ENCODE results near the gene CCDC134. TPM values are rescaled to one million over a fixed set of nuclear protein-coding genes. Genes with fewer than 3 reads are reported as not detected.

The CCDC134 gene
- total and polyA plus RNA-seq, 2 donors (not counting 3 experiments of a cell fraction or from before 2014, with no cell fraction given) = 4.5 to 8.4 TPM

- ChIA-PET POLR2A (no interaction called here), CTCF (interaction anchor here (0.8 to 5.4 kb wide), 14 partner anchors 9 to 190 kb away, joined by 3 to 61 read pairs (median 4); partner anchors contain the start of gene CCDC134)
- intact Hi-C loops (cut with micrococcal nuclease) (loop anchor here (1.0 kb wide), 3 partner anchors 35 to 160 kb away; no protein-coding TSS in a partner anchor), dilution Hi-C loops (cut with MboI; ENCODE audit: extremely low pct_ligation_motif_present, low sequenced_read_pairs) (no loop called here)
- H3K4me2 ChIP-seq (ENCODE audit: insufficient read depth, low read length) = no peak overlapping the region
- no peaks in the 10 kb centered on the region for H3K36me3 ChIP-seq (ENCODE audit: control insufficient read depth in 2 of 2, extremely low read depth in 1 of 2, insufficient read depth in 2 of 2, low read length in 2 of 2)
- H4K20me1 ChIP-seq (replicated peaks; ENCODE audit: control insufficient read depth, extremely low read depth, insufficient read depth, low read length) = no peaks in the 10 kb centered on the region
- H2AFZ ChIP-seq (ENCODE audit: low read depth, low read length) = no peak overlapping the region
- no peak overlapping the region for H3K4me3 ChIP-seq (replicated peaks in 1 of 3; ENCODE audit: insufficient read depth in 1 of 3, low read depth in 1 of 3, low read length in 3 of 3)
- no peaks in the 10 kb centered on the region for H3K27me3 ChIP-seq (ENCODE audit: control insufficient read depth in 2 of 2, insufficient read depth in 2 of 2, low read length in 2 of 2)
- DNase-seq (ENCODE audit: low read depth, low spot score) (peak; percentile 70), FAIRE-seq (peak; percentile 81)
- no peak overlapping the region for H3K27ac ChIP-seq (ENCODE audit: insufficient read depth, low read depth, low read length)
- TF ChIP-seq FOS (IDR thresholded peaks at IDR 0.05; ENCODE audit: borderline replicate concordance, insufficient read depth, low read length) (no peak), MAX (IDR thresholded peaks at IDR 0.05; ENCODE audit: insufficient read depth, insufficient read length) (no peak), POLR2A (IDR thresholded peaks at IDR 0.05; ENCODE audit: low read depth, low read length) (no peak), MYC (IDR thresholded peaks at IDR 0.05; ENCODE audit: low read depth, low read length) (no peak), GATA2 (IDR thresholded peaks at IDR 0.05; ENCODE audit: insufficient read depth, insufficient read length, low read depth, low read length) (no peak), POLR2AphosphoS5 (IDR thresholded peaks at IDR 0.05; ENCODE audit: insufficient read depth, low read depth, low read length) (no peak), JUN (IDR thresholded peaks at IDR 0.05; ENCODE audit: borderline replicate concordance, insufficient read depth, insufficient read length, low read depth) (peak; percentile 3), EZH2 (IDR thresholded peaks at IDR 0.05; ENCODE audit: borderline replicate concordance, low read depth, low read length, severe bottlenecking) (no peak), CTCF (IDR thresholded peaks at IDR 0.05; ENCODE audit: extremely low read depth in 1 of 2, insufficient read depth in 1 of 2, low read depth in 1 of 2, low read length in 2 of 2) (peak; percentile 60 to 65)
- H3K79me2 ChIP-seq (ENCODE audit: control insufficient read depth, insufficient read depth, low read length) = peaks cover 89% of the 10 kb centered on the region
- H3K9ac ChIP-seq (replicated peaks; ENCODE audit: extremely low read depth, insufficient read depth, low read length) = no peak overlapping the region
- peaks cover 10% of the 10 kb centered on the region for H3K4me1 ChIP-seq (ENCODE audit: control insufficient read depth, extremely low read depth, insufficient read depth, low read length)
- H3K9me1 ChIP-seq (replicated peaks; ENCODE audit: control insufficient read depth, extremely low read depth, insufficient read depth, low read length) = no peaks in the 10 kb centered on the region
- no peaks in the 10 kb centered on the region for H3K9me3 ChIP-seq (replicated peaks; ENCODE audit: control insufficient read depth, insufficient read depth, low read length)
- no TSS peak for BruUV-seq (replicated peaks)
Observed at GRCh38 chr22:41857155-41857859, 56.8 kb downstream of the CCDC134 start.
